ENCODE results near the gene TCF4.

DNA sequence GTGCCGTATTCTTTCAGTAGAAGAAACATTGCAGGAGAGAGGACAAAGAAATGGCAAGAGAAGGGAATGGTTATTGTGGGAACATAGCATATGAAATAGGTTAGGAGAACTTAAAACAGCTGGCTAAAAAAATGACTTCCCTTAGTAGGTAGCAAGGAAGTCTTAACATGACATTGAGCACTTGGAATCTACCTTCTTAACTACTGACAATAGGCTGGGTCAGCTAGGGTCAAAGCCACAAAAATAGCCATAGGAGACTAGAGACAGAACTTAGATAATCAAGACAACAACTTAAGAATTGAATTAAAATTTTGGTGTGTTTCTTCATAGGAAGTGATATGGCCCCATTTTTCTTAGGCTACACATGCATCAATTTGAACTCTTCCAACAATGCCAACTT lies 227.9 kb downstream of the TCF4 start:
- TF ChIP-seq POLR2A (IDR thresholded peaks at IDR 0.05) (no peak), EP300 (IDR thresholded peaks at IDR 0.05) (no peak), POLR2AphosphoS5 (IDR thresholded peaks at IDR 0.05) (no peak)
- TF ChIP-seq, protein P1, sequence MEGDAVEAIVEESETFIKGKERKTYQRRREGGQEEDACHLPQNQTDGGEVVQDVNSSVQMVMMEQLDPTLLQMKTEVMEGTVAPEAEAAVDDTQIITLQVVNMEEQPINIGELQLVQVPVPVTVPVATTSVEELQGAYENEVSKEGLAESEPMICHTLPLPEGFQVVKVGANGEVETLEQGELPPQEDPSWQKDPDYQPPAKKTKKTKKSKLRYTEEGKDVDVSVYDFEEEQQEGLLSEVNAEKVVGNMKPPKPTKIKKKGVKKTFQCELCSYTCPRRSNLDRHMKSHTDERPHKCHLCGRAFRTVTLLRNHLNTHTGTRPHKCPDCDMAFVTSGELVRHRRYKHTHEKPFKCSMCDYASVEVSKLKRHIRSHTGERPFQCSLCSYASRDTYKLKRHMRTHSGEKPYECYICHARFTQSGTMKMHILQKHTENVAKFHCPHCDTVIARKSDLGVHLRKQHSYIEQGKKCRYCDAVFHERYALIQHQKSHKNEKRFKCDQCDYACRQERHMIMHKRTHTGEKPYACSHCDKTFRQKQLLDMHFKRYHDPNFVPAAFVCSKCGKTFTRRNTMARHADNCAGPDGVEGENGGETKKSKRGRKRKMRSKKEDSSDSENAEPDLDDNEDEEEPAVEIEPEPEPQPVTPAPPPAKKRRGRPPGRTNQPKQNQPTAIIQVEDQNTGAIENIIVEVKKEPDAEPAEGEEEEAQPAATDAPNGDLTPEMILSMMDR (IDR thresholded peaks at IDR 0.05) = no peak

All from sigmoid colon (tissue), 4 donors.